Astrocyte (in vitro differentiated cells and primary cell): ENCODE measurements around the gene CTIF. TPM values are rescaled to one million over a fixed set of nuclear protein-coding genes. Genes with fewer than 3 reads are reported as not detected.
A peak's percentile ranks its signal among the peaks of the same experiment; 100 is the strongest.

Experiments
- DNase-seq: peaks from one replicate; pipeline ENCODE4 v3.0.0-alpha.2; 2010; ENCODE audit warnings: low read depth
- FAIRE-seq: peaks from 2 replicates; lab custom pipeline; 2011; peaks lifted over from hg19 to GRCh38; lab: Jason Lieb, UNC
- H2AFZ ChIP-seq: 2 replicates; pipeline ENCODE4 v1.6.0; 2012; ENCODE audit warnings: low read depth, low read length, inconsistent platforms
- H3K27ac ChIP-seq: 2 replicates; pipeline ENCODE4 v1.5.1; 2011; ENCODE audit warnings: low read depth, low read length, inconsistent platforms
- H3K27me3 ChIP-seq: 2 replicates; pipeline ENCODE4 v1.6.0; 2011; ENCODE audit warnings: low read length, inconsistent platforms; ENCODE audit not compliant: insufficient read depth
- H3K36me3 ChIP-seq: 2 replicates; pipeline ENCODE4 v1.5.1; 2011; ENCODE audit warnings: low read length, inconsistent platforms; ENCODE audit not compliant: insufficient read depth
- H3K4me1 ChIP-seq: 2 replicates; pipeline ENCODE4 v1.5.1; 2011; ENCODE audit warnings: low read length, inconsistent platforms; ENCODE audit not compliant: insufficient read depth
- H3K4me2 ChIP-seq: 2 replicates; pipeline ENCODE4 v1.6.0; 2012; ENCODE audit warnings: low read length, inconsistent platforms
- H3K4me3 ChIP-seq: 2 replicates; pipeline ENCODE4 v1.5.1; 2011; ENCODE audit warnings: low read depth, mild to moderate bottlenecking, low read length, inconsistent platforms; ENCODE audit not compliant: insufficient read depth
- H3K79me2 ChIP-seq: 2 replicates; pipeline ENCODE4 v1.6.0; 2012; ENCODE audit warnings: mild to moderate bottlenecking, low read length, inconsistent platforms; ENCODE audit not compliant: insufficient read depth
- H3K9ac ChIP-seq: 2 replicates; pipeline ENCODE4 v1.6.0; 2012; ENCODE audit warnings: mild to moderate bottlenecking, low read length, inconsistent platforms
- H3K9me3 ChIP-seq: 2 replicates; pipeline ENCODE4 v1.5.1; 2012; ENCODE audit warnings: low read depth, mild to moderate bottlenecking, low read length, inconsistent platforms; ENCODE audit not compliant: insufficient read depth
- H4K20me1 ChIP-seq: 2 replicates; pipeline ENCODE4 v1.6.0; 2012; ENCODE audit warnings: low read length, inconsistent platforms; ENCODE audit not compliant: insufficient read depth
- H3K27ac Mint-ChIP-seq: one replicate; pipeline ENCODE4 v1.8.0; 2021; ENCODE audit warnings: mild to moderate bottlenecking, mixed read lengths; ENCODE audit not compliant: unreplicated experiment
- H3K27me3 Mint-ChIP-seq: one replicate; pipeline ENCODE4 v1.8.0; 2021; ENCODE audit warnings: low read depth, mixed read lengths; ENCODE audit not compliant: unreplicated experiment
- H3K36me3 Mint-ChIP-seq: one replicate; pipeline ENCODE4 v1.8.0; 2021; ENCODE audit warnings: low read depth, mixed read lengths; ENCODE audit not compliant: unreplicated experiment
- H3K4me1 Mint-ChIP-seq: one replicate; pipeline ENCODE4 v1.8.0; 2021; ENCODE audit warnings: low read depth, mixed read lengths; ENCODE audit not compliant: unreplicated experiment
- H3K4me3 Mint-ChIP-seq: one replicate; pipeline ENCODE4 v1.8.0; 2021; ENCODE audit warnings: mild to moderate bottlenecking, moderate library complexity, mixed read lengths; ENCODE audit not compliant: unreplicated experiment
- H3K9me3 Mint-ChIP-seq: one replicate; pipeline ENCODE4 v1.8.0; 2021; ENCODE audit warnings: mild to moderate bottlenecking, mixed read lengths; ENCODE audit not compliant: unreplicated experiment
- CTCF ChIP-seq: IDR thresholded peaks from 2 replicates; pipeline ENCODE4 v1.5.1; 2011; ENCODE audit warnings: low read depth, mild to moderate bottlenecking, inconsistent platforms, low read length, moderate library complexity; ENCODE audit not compliant: insufficient read depth
- EZH2 ChIP-seq: IDR thresholded peaks from 2 replicates; pipeline ENCODE4 v1.6.1; 2012; ENCODE audit warnings: mild to moderate bottlenecking, low read length, inconsistent platforms; ENCODE audit not compliant: insufficient read depth
- total RNA-seq: library from RNA; stranded (reverse); gene quantifications from 2 replicates; pipeline ENCODE4 v1.2.1, GENCODE V29; 2021

The CTIF gene
- total RNA-seq, 1 donor from 2014 or later = 101 TPM

GRCh38 chr18:48813833-48814489, 275.1 kb downstream of the CTIF start:
- H3K4me2 ChIP-seq = no peak overlapping the region
- H3K27me3 ChIP-seq = no peaks in the 10 kb centered on the region
- Mint-ChIP-seq H3K4me3 (no peak overlapping the region), H3K27me3 (no peaks in the 10 kb centered on the region), H3K9me3 (no peaks in the 10 kb centered on the region), H3K27ac (peak overlapping the region; percentile 13), H3K4me1 (peaks cover 24% of the 10 kb centered on the region), H3K36me3 (peaks cover 32% of the 10 kb centered on the region)
- FAIRE-seq = no peak
- H3K9ac ChIP-seq = no peak overlapping the region
- H3K36me3 ChIP-seq = no peaks in the 10 kb centered on the region
- H3K27ac ChIP-seq = no peak overlapping the region
- no peak overlapping the region for H2AFZ ChIP-seq
- no peaks in the 10 kb centered on the region for H3K79me2 ChIP-seq
- peaks cover 6% of the 10 kb centered on the region for H4K20me1 ChIP-seq
- no peak overlapping the region for H3K4me3 ChIP-seq
- H3K9me3 ChIP-seq = no peaks in the 10 kb centered on the region
- DNase-seq = no peak
- peaks cover 7% of the 10 kb centered on the region for H3K4me1 ChIP-seq
- TF ChIP-seq EZH2 (no peak), CTCF (no peak)

GRCh38 chr18:48814490-48815178, 275.8 kb downstream of the CTIF start:
- Mint-ChIP-seq H3K27ac (peak overlapping the region; percentile 77), H3K9me3 (no peaks in the 10 kb centered on the region), H3K4me1 (peaks cover 24% of the 10 kb centered on the region), H3K27me3 (no peaks in the 10 kb centered on the region), H3K4me3 (no peak overlapping the region), H3K36me3 (peaks cover 36% of the 10 kb centered on the region)
- H3K79me2 ChIP-seq = no peaks in the 10 kb centered on the region
- H2AFZ ChIP-seq = no peak overlapping the region
- H3K27ac ChIP-seq = no peak overlapping the region
- no peak overlapping the region for H3K4me2 ChIP-seq
- no peaks in the 10 kb centered on the region for H3K27me3 ChIP-seq
- no peaks in the 10 kb centered on the region for H3K36me3 ChIP-seq
- H4K20me1 ChIP-seq = peaks cover 6% of the 10 kb centered on the region
- FAIRE-seq = no peak
- no peak for TF ChIP-seq CTCF
- TF ChIP-seq EZH2 = no peak
- H3K9me3 ChIP-seq = no peaks in the 10 kb centered on the region
- H3K4me1 ChIP-seq = peaks cover 7% of the 10 kb centered on the region
- DNase-seq = no peak
- no peak overlapping the region for H3K4me3 ChIP-seq
- H3K9ac ChIP-seq = no peak overlapping the region

GRCh38 chr18:48815179-48815515, 276.3 kb downstream of the CTIF start:
- FAIRE-seq = no peak
- no peak overlapping the region for H3K27ac Mint-ChIP-seq

More at GRCh38 chr18:48815179-48815515, 276.3 kb downstream of the CTIF start:
- H3K9me3 ChIP-seq = no peaks in the 10 kb centered on the region
- TF ChIP-seq CTCF (no peak), EZH2 (no peak)
- no peak for DNase-seq
- no peak overlapping the region for H3K9ac ChIP-seq
- no peaks in the 10 kb centered on the region for H3K9me3 Mint-ChIP-seq
- H3K4me1 Mint-ChIP-seq = peaks cover 24% of the 10 kb centered on the region
- no peaks in the 10 kb centered on the region for H3K27me3 Mint-ChIP-seq
- no peaks in the 10 kb centered on the region for H3K79me2 ChIP-seq
- H3K4me3 Mint-ChIP-seq = no peak overlapping the region
- H3K27ac ChIP-seq = peak overlapping the region; percentile 0
- no peaks in the 10 kb centered on the region for H3K27me3 ChIP-seq
- peaks cover 6% of the 10 kb centered on the region for H4K20me1 ChIP-seq
- peaks cover 7% of the 10 kb centered on the region for H3K4me1 ChIP-seq
- H2AFZ ChIP-seq = no peak overlapping the region
- H3K4me3 ChIP-seq = no peak overlapping the region
- no peaks in the 10 kb centered on the region for H3K36me3 ChIP-seq
- H3K36me3 Mint-ChIP-seq = peaks cover 38% of the 10 kb centered on the region
- H3K4me2 ChIP-seq = no peak overlapping the region
